ENCODE data around the gene ROR2. TPM values are rescaled to one million over a fixed set of nuclear protein-coding genes. Genes with fewer than 3 reads are reported as not detected.
A peak's percentile ranks its signal among the peaks of the same experiment; 100 is the strongest.

ROR2 gene
- total RNA-seq, 1 donor from 2014 or later = 18.6 TPM

DNA sequence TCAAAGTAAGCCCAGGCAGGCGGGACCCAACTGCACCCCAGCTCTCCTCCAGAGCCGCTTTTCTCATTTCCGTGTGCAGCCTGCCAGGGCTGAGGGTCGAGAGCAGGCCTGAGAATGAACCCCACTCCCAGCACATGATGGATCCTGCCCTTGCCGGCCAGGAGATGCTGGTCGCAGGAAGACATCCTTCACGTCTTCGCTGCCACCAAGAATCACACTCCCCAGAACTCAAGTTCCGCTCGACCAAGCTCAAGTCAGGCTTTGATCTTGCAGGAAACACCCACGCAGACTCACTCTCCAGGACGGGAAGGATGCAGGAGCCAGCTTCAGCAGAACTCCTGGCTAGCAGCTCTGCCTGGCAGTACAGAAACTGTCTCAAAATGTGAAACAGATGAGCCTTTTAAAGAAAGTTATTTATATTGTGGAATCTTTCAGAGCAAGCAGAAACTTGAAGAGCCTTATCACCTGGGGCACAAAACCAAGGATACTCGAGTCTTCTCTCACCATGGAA is 102.4 kb downstream of the ROR2 start:
- Mint-ChIP-seq H3K4me1 (ENCODE audit: low read depth) (peaks cover 34% of the 10 kb centered on the region), H3K27ac (ENCODE audit: unreplicated experiment) (no peak overlapping the region), H3K9me3 (ENCODE audit: low read depth) (no peaks in the 10 kb centered on the region), H3K27me3 (ENCODE audit: low read depth) (no peaks in the 10 kb centered on the region), H3K4me3 (ENCODE audit: unreplicated experiment) (no peak overlapping the region), H3K36me3 (ENCODE audit: low read depth) (no peaks in the 10 kb centered on the region)
- no peak for DNase-seq (ENCODE audit: low spot score)
- TF ChIP-seq, protein P1, sequence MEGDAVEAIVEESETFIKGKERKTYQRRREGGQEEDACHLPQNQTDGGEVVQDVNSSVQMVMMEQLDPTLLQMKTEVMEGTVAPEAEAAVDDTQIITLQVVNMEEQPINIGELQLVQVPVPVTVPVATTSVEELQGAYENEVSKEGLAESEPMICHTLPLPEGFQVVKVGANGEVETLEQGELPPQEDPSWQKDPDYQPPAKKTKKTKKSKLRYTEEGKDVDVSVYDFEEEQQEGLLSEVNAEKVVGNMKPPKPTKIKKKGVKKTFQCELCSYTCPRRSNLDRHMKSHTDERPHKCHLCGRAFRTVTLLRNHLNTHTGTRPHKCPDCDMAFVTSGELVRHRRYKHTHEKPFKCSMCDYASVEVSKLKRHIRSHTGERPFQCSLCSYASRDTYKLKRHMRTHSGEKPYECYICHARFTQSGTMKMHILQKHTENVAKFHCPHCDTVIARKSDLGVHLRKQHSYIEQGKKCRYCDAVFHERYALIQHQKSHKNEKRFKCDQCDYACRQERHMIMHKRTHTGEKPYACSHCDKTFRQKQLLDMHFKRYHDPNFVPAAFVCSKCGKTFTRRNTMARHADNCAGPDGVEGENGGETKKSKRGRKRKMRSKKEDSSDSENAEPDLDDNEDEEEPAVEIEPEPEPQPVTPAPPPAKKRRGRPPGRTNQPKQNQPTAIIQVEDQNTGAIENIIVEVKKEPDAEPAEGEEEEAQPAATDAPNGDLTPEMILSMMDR (IDR thresholded peaks at IDR 0.05) = no peak

DNA sequence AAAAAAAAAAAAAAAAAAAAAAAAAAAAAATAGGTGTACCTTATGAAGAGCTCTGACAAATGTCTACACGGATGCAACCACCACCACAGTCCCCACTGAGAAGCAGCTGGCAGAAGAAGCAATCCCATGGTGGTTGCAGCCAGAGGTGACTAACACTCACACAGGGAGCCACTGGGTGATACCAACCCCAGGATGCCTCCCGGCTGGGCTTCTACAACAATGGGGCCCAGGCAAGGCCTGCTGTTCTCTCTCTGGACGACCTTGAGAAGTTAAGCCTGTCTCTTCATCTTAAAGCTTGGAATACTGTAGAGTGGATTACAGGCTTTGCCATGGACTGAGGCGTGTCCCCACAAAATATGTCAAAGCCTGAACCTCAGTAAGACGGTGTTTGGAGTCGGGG is 104.1 kb downstream of the ROR2 start:
- Mint-ChIP-seq H3K27me3 (ENCODE audit: low read depth) (no peaks in the 10 kb centered on the region), H3K9me3 (ENCODE audit: low read depth) (no peaks in the 10 kb centered on the region), H3K27ac (ENCODE audit: unreplicated experiment) (no peak overlapping the region), H3K4me3 (ENCODE audit: unreplicated experiment) (no peak overlapping the region), H3K4me1 (ENCODE audit: low read depth) (peaks cover 36% of the 10 kb centered on the region), H3K36me3 (ENCODE audit: low read depth) (peaks cover 3% of the 10 kb centered on the region)
- DNase-seq (ENCODE audit: low spot score) = no peak
- TF ChIP-seq, protein P1 (IDR thresholded peaks at IDR 0.05) = no peak

DNA sequence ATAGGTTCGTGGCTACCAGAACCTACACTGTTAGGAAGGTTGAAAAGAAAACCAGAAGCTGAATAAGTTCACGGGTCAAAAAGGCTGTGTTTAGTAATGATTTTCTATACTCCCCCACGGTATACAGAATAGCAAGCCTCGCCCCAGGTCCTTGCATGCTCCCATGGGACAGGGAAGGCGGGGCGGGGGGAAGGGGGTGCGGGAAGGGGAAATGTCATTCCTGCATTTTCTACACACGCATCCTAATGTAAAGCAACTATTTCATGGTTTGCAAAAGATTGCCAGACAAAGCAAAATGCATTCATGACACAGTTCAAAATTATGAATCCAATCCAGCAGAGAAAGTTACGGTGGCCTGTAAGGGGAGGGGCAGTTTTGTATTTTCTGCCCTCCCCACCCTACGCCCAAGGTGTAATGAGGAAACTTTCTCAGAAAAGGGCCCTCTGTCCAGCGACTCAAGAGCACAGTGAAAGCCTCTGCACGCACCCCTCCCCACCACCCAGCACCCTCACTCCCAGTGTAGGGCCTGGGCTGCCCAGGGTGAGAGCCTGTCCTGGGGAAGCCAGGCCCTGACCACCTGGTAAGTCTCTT is 105.2 kb downstream of the ROR2 start:
- DNase-seq (ENCODE audit: low spot score) = no peak
- H3K27me3 Mint-ChIP-seq (ENCODE audit: low read depth) = no peaks in the 10 kb centered on the region
- peak overlapping the region; percentile 58 for H3K4me3 Mint-ChIP-seq (ENCODE audit: unreplicated experiment)
- TF ChIP-seq, protein P1 (IDR thresholded peaks at IDR 0.05) = no peak
- H3K36me3 Mint-ChIP-seq (ENCODE audit: low read depth) = peaks cover 3% of the 10 kb centered on the region
- H3K9me3 Mint-ChIP-seq (ENCODE audit: low read depth) = no peaks in the 10 kb centered on the region
- peaks cover 39% of the 10 kb centered on the region for H3K4me1 Mint-ChIP-seq (ENCODE audit: low read depth)
- peak overlapping the region; percentile 90 for H3K27ac Mint-ChIP-seq (ENCODE audit: unreplicated experiment)

DNA sequence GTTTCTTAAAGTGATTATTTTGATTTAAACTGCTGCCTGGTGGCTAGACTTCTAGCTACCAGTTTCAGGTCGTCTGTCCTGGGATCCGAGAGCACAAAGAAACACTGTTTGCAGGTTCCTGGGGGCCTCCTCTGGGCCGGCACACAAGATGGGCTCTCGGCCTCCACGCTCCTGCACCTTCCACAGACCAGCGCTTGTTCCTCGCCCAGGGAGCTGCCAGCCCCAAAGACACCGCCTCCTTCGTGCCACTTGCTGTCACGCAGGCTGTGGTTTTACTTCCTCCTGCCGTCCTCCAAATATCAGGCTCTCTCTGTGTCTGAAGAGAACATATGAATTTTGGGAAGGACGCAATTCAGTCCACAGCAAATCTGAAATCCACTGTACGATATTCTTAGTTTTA is 105.8 kb downstream of the ROR2 start:
- DNase-seq (ENCODE audit: low spot score) = no peak
- Mint-ChIP-seq H3K9me3 (ENCODE audit: low read depth) (no peaks in the 10 kb centered on the region), H3K4me1 (ENCODE audit: low read depth) (peaks cover 39% of the 10 kb centered on the region), H3K27ac (ENCODE audit: unreplicated experiment) (peak overlapping the region; percentile 90), H3K4me3 (ENCODE audit: unreplicated experiment) (peak overlapping the region; percentile 58), H3K27me3 (ENCODE audit: low read depth) (no peaks in the 10 kb centered on the region), H3K36me3 (ENCODE audit: low read depth) (peaks cover 3% of the 10 kb centered on the region)
- TF ChIP-seq, protein P1 (IDR thresholded peaks at IDR 0.05) = no peak

DNA sequence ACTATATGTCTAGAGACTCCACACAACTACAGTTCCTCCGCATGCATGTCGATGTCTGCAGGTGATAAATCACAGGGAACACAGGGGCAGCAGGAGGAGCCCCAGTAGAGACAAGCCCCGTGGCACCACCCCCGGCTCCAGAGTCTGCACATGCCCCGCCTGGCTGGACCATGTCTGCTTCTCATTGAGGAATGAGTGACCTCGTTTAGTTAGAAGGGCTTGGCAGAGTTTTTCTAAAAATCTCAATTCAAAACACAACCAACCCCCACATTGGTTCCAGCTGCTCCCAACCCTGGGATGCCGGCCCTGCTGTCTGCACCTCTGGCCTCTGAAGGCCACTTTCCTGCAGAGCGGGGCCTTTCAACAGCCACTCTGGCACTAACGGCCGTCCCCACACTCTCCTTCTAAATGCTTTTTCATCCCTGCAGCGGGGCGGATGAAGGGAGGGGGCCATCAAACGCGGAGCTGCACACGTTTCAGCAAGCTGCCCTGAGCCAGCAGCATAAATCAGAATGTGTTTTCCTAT is 106.3 kb downstream of the ROR2 start:
- Mint-ChIP-seq H3K36me3 (ENCODE audit: low read depth) (peaks cover 3% of the 10 kb centered on the region), H3K27me3 (ENCODE audit: low read depth) (no peaks in the 10 kb centered on the region), H3K4me1 (ENCODE audit: low read depth) (peaks cover 41% of the 10 kb centered on the region), H3K4me3 (ENCODE audit: unreplicated experiment) (peak overlapping the region; percentile 58), H3K9me3 (ENCODE audit: low read depth) (no peaks in the 10 kb centered on the region), H3K27ac (ENCODE audit: unreplicated experiment) (peak overlapping the region; percentile 90)
- TF ChIP-seq, protein P1 (IDR thresholded peaks at IDR 0.05) = no peak
- DNase-seq (ENCODE audit: low spot score) = no peak

Data from chondrocyte (in vitro differentiated cells).